GM18507 (cell line): ENCODE results near the gene LRRC8E.
"Not testable (repeated sequence)": the region's sequence is repeated elsewhere in the genome, so short reads cannot be mapped to it uniquely, and the experiment has no call there.

ENCODE experiments used
- DNase-seq: peaks from one replicate; pipeline ENCODE4 v3.0.0; 2011; ENCODE audit warnings: low read depth; ENCODE audit not compliant: insufficient read length; ENCODE audit errors: extremely low spot score
- FAIRE-seq: peaks from 2 replicates; lab custom pipeline; 2011; peaks lifted over from hg19 to GRCh38; lab: Jason Lieb, UNC

LRRC8E gene

GRCh38 chr19:7915250-7916102 lies 27.2 kb downstream of the LRRC8E start:
- no peak for FAIRE-seq
- no peak for DNase-seq

GRCh38 chr19:7916103-7916954 lies 28.0 kb downstream of the LRRC8E start:
- no peak for FAIRE-seq

GRCh38 chr19:7916955-7917266 lies 28.6 kb downstream of the LRRC8E start:
- DNase-seq: no peak
- FAIRE-seq: no peak

More at GRCh38 chr19:7916103-7916954, 28.0 kb downstream of the LRRC8E start:
- DNase-seq: no peak

- FAIRE-seq: no peak
- DNase-seq: no peak
These were observed 29.2 kb downstream of the LRRC8E start for GRCh38 chr19:7917267-7918061.

GRCh38 chr19:7918062-7918614 lies 29.8 kb downstream of the LRRC8E start:
- FAIRE-seq, DNase-seq: not testable (repeated sequence)

GRCh38 chr19:7918615-7919421 lies 30.5 kb downstream of the LRRC8E start:
- FAIRE-seq (no peak), DNase-seq (no peak)

- FAIRE-seq: no peak
- peak; percentile 80 for DNase-seq
These were observed 31.6 kb downstream of the LRRC8E start, which contains the start of gene SNAPC2 for GRCh38 chr19:7919610-7920518. SNAPC2 (plus strand) TSS chr19:7920338; CDS start chr19:7920367, 29 bp downstream.

GRCh38 chr19:7920519-7921301 lies 32.4 kb downstream of the LRRC8E start:
- DNase-seq (peak; percentile 83), FAIRE-seq (peak; percentile 95)

GRCh38 chr19:7921302-7921966 lies 33.1 kb downstream of the LRRC8E start:
- no peak for DNase-seq
- FAIRE-seq: no peak

- DNase-seq (no peak), FAIRE-seq (no peak)
These were observed 33.9 kb downstream of the LRRC8E start for GRCh38 chr19:7921967-7922835.

- no peak for DNase-seq
- no peak for FAIRE-seq
These were observed 34.5 kb downstream of the LRRC8E start for GRCh38 chr19:7922836-7923195.

GRCh38 chr19:7923295-7924191 lies 35.2 kb downstream of the LRRC8E start:
- FAIRE-seq (no peak), DNase-seq (no peak)

GRCh38 chr19:7924241-7924640 lies 35.9 kb downstream of the LRRC8E start:
- no peak for FAIRE-seq
- no peak for DNase-seq

- FAIRE-seq (no peak), DNase-seq (no peak)
These were observed 36.4 kb downstream of the LRRC8E start for GRCh38 chr19:7924651-7925170.
